OCI-LY7 (cell line): ENCODE data around the gene RET. TPM values are rescaled to one million over a fixed set of nuclear protein-coding genes. Genes with fewer than 3 reads are reported as not detected.
A peak's percentile ranks its signal among the peaks of the same experiment; 100 is the strongest.
"Not testable (repeated sequence)": the region's sequence is repeated elsewhere in the genome, so short reads cannot be mapped to it uniquely, and the experiment has no call there.

Experiments
- BruUV-seq: library from RNA; stranded (reverse); fragments of 400-500 nt; replicated peaks from 2 replicates; lab custom pipeline; 2021; lab: Mats Ljungman, UMichigan
- CTCF ChIA-PET: fragments of 300-600 bp; sonication (Branson Sonifier 250); formaldehyde crosslinking; loops from one replicate; lab custom pipeline; 2022; ENCODE audit warnings: antibody characterized with exemption; ENCODE audit not compliant: unreplicated experiment; lab: Charles Lee
- POLR2A ChIA-PET: fragments of 300-600 bp; sonication (Branson Sonifier 250); formaldehyde crosslinking; loops from one replicate; lab custom pipeline; 2022; ENCODE audit warnings: antibody characterized with exemption; lab: Charles Lee
- DNase-seq: peaks from one replicate; pipeline ENCODE4 v3.0.0-alpha.2; 2015; ENCODE audit warnings: low spot score
- H2AFZ ChIP-seq: fragments of 200-600 bp; sonication (generic), shearing (Covaris generic); 2 replicates; pipeline ENCODE4 v1.6.1; 2014; ENCODE audit warnings: mild to moderate bottlenecking, antibody characterized with exemption, low read length, moderate library complexity
- H3K27ac ChIP-seq: fragments of 200-600 bp; sonication (generic); 2 replicates; pipeline ENCODE4 v1.5.1; 2014; ENCODE audit warnings: mixed run types, low read depth, mild to moderate bottlenecking, moderate library complexity, low read length, inconsistent platforms; ENCODE audit not compliant: poor library complexity, severe bottlenecking
- H3K36me3 ChIP-seq: fragments of 200-600 bp; sonication (generic); 2 replicates; pipeline ENCODE4 v1.6.1; 2014; ENCODE audit warnings: mild to moderate bottlenecking, antibody characterized with exemption, low read length, moderate library complexity, mixed read lengths; ENCODE audit not compliant: insufficient read depth
- H3K4me1 ChIP-seq: fragments of 200-600 bp; sonication (generic); 2 replicates; pipeline ENCODE4 v1.5.1; 2014; ENCODE audit warnings: mild to moderate bottlenecking, low read length; ENCODE audit not compliant: insufficient read depth, poor library complexity, severe bottlenecking
- H3K4me2 ChIP-seq: fragments of 200-600 bp; sonication (generic); 2 replicates; pipeline ENCODE4 v1.6.1; 2014; ENCODE audit warnings: mild to moderate bottlenecking, low read length
- H3K4me3 ChIP-seq: fragments of 200-600 bp; sonication (generic); 2 replicates; pipeline ENCODE4 v1.5.1; 2014; ENCODE audit warnings: mild to moderate bottlenecking, low read depth, low read length; ENCODE audit not compliant: poor library complexity, severe bottlenecking
- H3K79me2 ChIP-seq: fragments of 200-600 bp; sonication (generic); 2 replicates; pipeline ENCODE4 v1.6.1; 2016; ENCODE audit warnings: low read depth, mild to moderate bottlenecking, low read length, moderate library complexity, mixed read lengths; ENCODE audit not compliant: insufficient read depth
- H3K9me2 ChIP-seq: fragments of 200-600 bp; sonication (generic); 2 replicates; pipeline ENCODE4 v1.6.1; 2016; ENCODE audit warnings: mild to moderate bottlenecking, low read length, mixed read lengths; ENCODE audit not compliant: insufficient read depth
- H3K9me3 ChIP-seq: fragments of 200-600 bp; sonication (generic); 2 replicates; pipeline ENCODE4 v1.6.1; 2014; ENCODE audit warnings: mild to moderate bottlenecking, mixed run types, low read length, mixed read lengths
- H4K20me1 ChIP-seq: fragments of 200-600 bp; sonication (generic); 2 replicates; pipeline ENCODE4 v1.6.1; 2014; ENCODE audit warnings: mild to moderate bottlenecking, antibody characterized with exemption, low read length, moderate library complexity, mixed read lengths; ENCODE audit not compliant: insufficient read depth
- EZH2phosphoT487 ChIP-seq: fragments of 200-600 bp; sonication (generic); IDR thresholded peaks from 2 replicates; pipeline ENCODE4 v1.6.1; 2018; ENCODE audit warnings: low read depth, borderline replicate concordance, mild to moderate bottlenecking, mixed run types, antibody characterized with exemption, low read length, moderate library complexity, mixed read lengths
- intact Hi-C: fragments of 100-400 bp; cut with micrococcal nuclease; formaldehyde crosslinking; loops from one replicate; pipeline ENCODE4 v1.10.0; 2022; ENCODE audit not compliant: unreplicated experiment
- total RNA-seq, 2 experiments: library from RNA; depleted of rRNA in 1 of 2; stranded (reverse); fragments of >200 nt in 1 of 2; shearing (Covaris generic) in 1 of 2; gene quantifications; 2 replicates each; pipeline ENCODE4 v1.2.3, GENCODE V29; 2014 to 2022
- TF ChIP-seq, protein P1 (sequence below): fragments of 200-600 bp; sonication (generic); conservative IDR thresholded peaks from 2 replicates; pipeline ENCODE4 v1.5.1; 2014; ENCODE audit warnings: mild to moderate bottlenecking, antibody characterized with exemption, low read length, moderate library complexity, mixed read lengths

RET gene
- total RNA-seq, 2 experiments from 2014 or later = 0.06 TPM; not detected in 1

DNA sequence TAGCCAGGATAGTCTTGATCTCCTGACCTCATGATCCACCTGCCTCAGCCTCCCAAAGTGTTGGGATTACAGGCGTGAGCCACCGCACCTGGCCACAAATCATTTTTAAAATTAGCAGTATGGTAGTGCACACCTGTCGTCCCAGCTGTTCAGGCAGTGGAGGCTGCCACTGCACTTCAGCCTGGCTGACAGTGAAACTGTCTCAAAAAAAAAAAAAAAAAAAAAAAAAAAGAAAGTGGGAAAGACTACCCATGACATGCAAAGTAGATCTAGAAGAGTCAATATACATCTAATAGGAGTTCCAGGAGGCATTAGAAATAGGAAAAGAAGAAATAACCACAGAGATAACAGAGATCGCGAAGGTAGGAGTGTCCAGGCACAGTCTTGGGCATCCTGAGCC, 64.6 kb downstream of the RET start:
- Histone ChIP-seq H3K9me3 (no peaks in the 10 kb centered on the region), H3K9me2 (no peaks in the 10 kb centered on the region), H2AFZ (no peak overlapping the region), H3K79me2 (peaks cover 92% of the 10 kb centered on the region), H3K27ac (peak overlapping the region; percentile 83), H3K4me1 (peaks cover 77% of the 10 kb centered on the region), H3K4me2 (peak overlapping the region; percentile 43), H3K36me3 (peaks cover 10% of the 10 kb centered on the region; the same call in 1 of the 2 replicates), H3K4me3 (peak overlapping the region; percentile 26), H4K20me1 (peaks cover 28% of the 10 kb centered on the region)
- TF ChIP-seq, protein P1, sequence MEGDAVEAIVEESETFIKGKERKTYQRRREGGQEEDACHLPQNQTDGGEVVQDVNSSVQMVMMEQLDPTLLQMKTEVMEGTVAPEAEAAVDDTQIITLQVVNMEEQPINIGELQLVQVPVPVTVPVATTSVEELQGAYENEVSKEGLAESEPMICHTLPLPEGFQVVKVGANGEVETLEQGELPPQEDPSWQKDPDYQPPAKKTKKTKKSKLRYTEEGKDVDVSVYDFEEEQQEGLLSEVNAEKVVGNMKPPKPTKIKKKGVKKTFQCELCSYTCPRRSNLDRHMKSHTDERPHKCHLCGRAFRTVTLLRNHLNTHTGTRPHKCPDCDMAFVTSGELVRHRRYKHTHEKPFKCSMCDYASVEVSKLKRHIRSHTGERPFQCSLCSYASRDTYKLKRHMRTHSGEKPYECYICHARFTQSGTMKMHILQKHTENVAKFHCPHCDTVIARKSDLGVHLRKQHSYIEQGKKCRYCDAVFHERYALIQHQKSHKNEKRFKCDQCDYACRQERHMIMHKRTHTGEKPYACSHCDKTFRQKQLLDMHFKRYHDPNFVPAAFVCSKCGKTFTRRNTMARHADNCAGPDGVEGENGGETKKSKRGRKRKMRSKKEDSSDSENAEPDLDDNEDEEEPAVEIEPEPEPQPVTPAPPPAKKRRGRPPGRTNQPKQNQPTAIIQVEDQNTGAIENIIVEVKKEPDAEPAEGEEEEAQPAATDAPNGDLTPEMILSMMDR = no peak
- TF ChIP-seq EZH2phosphoT487 = no peak
- ChIA-PET POLR2A (interaction anchor here (0.6 to 1.6 kb wide), 4 partner anchors 11 to 81 kb away, joined by 3 to 5 read pairs (median 4); no protein-coding TSS in a partner anchor), CTCF (no interaction called here)
- intact Hi-C loops = loop anchor here (2.0 kb wide), 2 partner anchors 61 to 311 kb away; no protein-coding TSS in a partner anchor
- DNase-seq = peak; percentile 73
- no TSS peak for BruUV-seq

DNA sequence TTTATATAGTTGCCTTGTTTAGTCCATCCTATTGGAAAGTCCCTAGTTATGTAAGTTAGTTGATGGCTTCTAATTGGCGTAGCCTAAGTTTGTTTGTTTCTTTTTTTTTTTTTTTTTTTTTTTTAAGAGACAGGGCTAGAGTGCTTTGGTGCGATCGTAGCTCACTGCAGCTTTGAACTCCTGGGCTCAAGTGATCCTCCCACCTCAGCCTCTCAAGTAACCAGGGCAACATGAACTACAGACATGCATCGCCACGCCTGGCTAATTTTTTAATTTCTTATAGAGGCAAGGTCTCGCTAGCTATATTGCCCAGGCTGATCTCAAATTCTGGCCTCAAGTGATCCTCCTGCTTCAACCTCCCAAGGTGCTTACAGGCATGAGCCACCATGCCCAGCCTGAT, 68.4 kb downstream of the RET start:
- ChIA-PET POLR2A (interaction anchor here (0.6 to 0.7 kb wide), 2 partner anchors 27 to 317 kb away, joined by 3 to 5 read pairs; no protein-coding TSS in a partner anchor), CTCF (interaction anchor here (0.6 kb wide), 2 partner anchors 16 to 60 kb away, joined by 6 to 8 read pairs; no protein-coding TSS in a partner anchor)
- no TSS peak for BruUV-seq
- H4K20me1 ChIP-seq = peaks cover 20% of the 10 kb centered on the region
- no peak overlapping the region for H2AFZ ChIP-seq
- TF ChIP-seq, protein P1 = no peak
- no peak for TF ChIP-seq EZH2phosphoT487
- H3K79me2 ChIP-seq = peaks cover 99% of the 10 kb centered on the region
- DNase-seq = peak; percentile 56
- peak overlapping the region; percentile 56 for H3K4me2 ChIP-seq
- peaks cover 56% of the 10 kb centered on the region for H3K4me1 ChIP-seq
- H3K27ac ChIP-seq = no peak overlapping the region
- H3K9me3 ChIP-seq = peaks cover 24% of the 10 kb centered on the region
- H3K4me3 ChIP-seq = no peak overlapping the region
- peaks cover 33% of the 10 kb centered on the region for H3K36me3 ChIP-seq
- no peaks in the 10 kb centered on the region for H3K9me2 ChIP-seq
- intact Hi-C loops = no loop called here

DNA sequence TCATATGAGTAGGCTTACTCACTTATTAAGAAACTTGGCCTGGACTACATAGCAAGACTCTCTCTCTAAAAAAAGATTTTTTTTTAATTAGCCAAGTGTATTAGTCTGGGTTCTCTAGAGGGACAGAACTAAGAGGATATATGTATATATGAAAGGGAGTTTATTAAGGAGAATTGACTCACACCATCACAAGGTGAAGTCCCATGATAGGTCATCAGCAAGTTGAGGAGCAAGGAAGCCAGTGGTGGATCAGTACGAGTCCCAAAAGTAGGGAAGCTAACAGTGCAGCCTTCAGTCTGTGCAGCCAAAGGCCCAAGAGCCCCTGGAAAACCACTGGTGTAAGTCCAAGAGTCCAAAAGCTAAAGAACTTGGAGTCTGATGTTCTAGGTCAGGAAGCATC, 69.1 kb downstream of the RET start:
- DNase-seq, H3K4me3 ChIP-seq, intact Hi-C loops, H3K9me2 ChIP-seq, H2AFZ ChIP-seq, H3K27ac ChIP-seq, BruUV-seq: not testable (repeated sequence)
- POLR2A ChIA-PET = interaction anchor here (0.6 kb wide), 1 partner anchor 317 kb away, joined by 5 read pairs; no protein-coding TSS in a partner anchor
- Histone ChIP-seq H3K79me2 (peaks cover 99% of the 10 kb centered on the region), H3K9me3 (peaks cover 24% of the 10 kb centered on the region), H3K4me1 (peaks cover 50% of the 10 kb centered on the region), H3K4me2 (peak overlapping the region; percentile 56; the same call in 1 of the 2 replicates), H4K20me1 (peaks cover 20% of the 10 kb centered on the region), H3K36me3 (peaks cover 33% of the 10 kb centered on the region)
- CTCF ChIA-PET = interaction anchor here (0.6 kb wide), 1 partner anchor 15 kb away, joined by 6 read pairs; no protein-coding TSS in a partner anchor
